ENCODE data around the gene MUC20.
A peak's percentile ranks its signal among the peaks of the same experiment; 100 is the strongest.

Gene MUC20

DNA sequence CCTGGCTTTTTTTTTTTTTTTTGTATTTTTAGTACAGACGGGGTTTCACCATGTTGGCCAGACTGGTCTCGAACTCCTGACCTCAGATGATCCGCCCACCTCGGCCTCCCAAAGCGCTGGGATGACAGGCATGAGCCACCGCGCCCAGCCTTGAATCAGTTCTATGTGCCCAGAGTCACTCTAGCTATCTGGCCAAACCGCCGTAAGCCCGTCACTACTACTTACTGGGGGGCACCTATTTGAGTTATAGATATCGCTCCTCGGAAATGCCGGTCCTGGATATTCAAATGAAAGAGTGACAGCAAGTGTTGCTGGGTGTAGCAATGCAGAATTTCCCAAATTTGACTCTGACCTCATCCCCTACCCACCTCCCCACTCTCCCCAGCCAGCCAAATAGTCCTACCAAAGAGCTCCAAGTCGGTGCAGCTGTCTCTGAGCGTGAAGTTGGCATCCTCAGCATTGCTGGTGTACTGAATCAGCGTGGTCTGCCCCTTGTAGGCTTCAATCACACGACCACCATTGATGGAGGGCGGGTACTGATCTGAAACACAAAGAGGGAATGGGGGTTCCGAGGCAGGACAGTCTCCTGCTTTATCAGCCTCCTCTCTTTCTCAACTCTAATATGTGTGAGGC is 38.1 kb downstream of the MUC20 start:
- H3K4me3 ChIP-seq (replicated peaks in 1 of 2; ENCODE audit: low read depth in 2 of 2, low read length in 2 of 2): no peak overlapping the region
- TF ChIP-seq, protein P1, sequence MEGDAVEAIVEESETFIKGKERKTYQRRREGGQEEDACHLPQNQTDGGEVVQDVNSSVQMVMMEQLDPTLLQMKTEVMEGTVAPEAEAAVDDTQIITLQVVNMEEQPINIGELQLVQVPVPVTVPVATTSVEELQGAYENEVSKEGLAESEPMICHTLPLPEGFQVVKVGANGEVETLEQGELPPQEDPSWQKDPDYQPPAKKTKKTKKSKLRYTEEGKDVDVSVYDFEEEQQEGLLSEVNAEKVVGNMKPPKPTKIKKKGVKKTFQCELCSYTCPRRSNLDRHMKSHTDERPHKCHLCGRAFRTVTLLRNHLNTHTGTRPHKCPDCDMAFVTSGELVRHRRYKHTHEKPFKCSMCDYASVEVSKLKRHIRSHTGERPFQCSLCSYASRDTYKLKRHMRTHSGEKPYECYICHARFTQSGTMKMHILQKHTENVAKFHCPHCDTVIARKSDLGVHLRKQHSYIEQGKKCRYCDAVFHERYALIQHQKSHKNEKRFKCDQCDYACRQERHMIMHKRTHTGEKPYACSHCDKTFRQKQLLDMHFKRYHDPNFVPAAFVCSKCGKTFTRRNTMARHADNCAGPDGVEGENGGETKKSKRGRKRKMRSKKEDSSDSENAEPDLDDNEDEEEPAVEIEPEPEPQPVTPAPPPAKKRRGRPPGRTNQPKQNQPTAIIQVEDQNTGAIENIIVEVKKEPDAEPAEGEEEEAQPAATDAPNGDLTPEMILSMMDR (IDR thresholded peaks at IDR 0.05; ENCODE audit: low read depth, low read length): no peak
- DNase-seq (ENCODE audit: low read depth in 2 of 2): no peak

DNA sequence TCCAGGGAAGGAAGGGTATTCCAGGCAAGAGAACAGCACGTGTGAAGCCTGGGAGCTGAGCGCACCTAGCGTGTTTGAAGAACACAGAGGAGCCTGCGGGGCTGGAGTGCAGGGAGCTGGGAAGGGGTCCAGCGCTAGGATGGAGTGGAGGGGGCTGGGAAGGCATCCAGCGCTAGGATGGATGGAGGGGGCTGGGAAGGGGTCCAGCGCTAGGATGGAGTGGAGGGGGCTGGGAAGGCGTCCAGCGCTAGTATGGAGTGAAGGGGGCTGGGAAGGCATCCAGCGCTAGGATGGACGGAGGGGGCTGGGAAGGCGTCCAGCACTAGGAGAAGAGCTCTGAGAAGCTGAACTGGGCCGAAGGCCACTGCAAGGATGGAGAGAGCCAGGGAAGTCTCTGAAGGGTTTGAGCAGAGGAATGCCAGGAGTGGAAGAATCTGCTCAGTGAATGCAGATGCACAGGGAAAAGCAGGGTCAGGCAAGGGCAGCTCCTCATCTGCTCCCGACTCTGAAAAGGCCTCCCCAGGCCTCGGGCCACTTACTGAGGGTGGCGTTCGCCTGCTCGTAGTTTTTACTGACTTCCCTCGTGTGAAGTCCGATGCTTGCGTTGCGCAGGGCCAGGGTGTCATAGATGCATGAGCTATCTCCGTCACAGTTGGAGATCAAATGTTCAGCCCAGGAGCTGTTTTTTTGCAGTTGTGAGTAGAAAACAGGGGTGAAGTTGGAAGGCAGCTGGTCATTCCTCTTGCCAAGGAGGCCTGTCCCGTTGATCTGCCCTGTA is 39.8 kb downstream of the MUC20 start:
- DNase-seq (ENCODE audit: low read depth in 2 of 2): peak in 1 of 2 donors; percentile 39
- TF ChIP-seq, protein P1 (IDR thresholded peaks at IDR 0.05; ENCODE audit: low read depth, low read length): no peak
- no peak overlapping the region for H3K4me3 ChIP-seq (replicated peaks in 1 of 2; ENCODE audit: low read depth in 2 of 2, low read length in 2 of 2)

DNA sequence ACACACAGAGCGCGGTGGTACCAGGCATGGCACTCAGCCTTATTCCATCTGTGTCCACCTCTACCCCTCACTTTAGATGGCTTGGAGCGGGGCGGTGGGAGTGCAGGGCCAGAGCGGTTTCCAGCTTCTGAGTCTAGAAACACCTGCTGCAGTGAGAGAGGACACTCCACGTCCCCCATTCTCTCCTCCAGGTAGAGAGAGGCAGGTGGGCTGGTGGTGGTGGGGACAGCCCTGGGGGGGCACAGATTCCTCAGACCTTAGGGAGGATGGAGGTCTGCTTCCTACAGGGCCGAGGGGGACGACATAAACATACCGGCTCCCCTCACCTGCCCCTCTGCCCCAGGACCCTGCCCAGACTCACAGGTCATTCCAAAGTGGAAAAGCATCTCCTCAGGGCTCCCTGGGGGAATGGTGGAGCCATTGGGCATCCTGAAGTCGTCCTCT is 40.4 kb downstream of the MUC20 start:
- TF ChIP-seq, protein P1 (IDR thresholded peaks at IDR 0.05; ENCODE audit: low read depth, low read length): no peak
- H3K4me3 ChIP-seq (replicated peaks in 1 of 2; ENCODE audit: low read depth in 2 of 2, low read length in 2 of 2): no peak overlapping the region
- DNase-seq (ENCODE audit: low read depth in 2 of 2): no peak

DNA sequence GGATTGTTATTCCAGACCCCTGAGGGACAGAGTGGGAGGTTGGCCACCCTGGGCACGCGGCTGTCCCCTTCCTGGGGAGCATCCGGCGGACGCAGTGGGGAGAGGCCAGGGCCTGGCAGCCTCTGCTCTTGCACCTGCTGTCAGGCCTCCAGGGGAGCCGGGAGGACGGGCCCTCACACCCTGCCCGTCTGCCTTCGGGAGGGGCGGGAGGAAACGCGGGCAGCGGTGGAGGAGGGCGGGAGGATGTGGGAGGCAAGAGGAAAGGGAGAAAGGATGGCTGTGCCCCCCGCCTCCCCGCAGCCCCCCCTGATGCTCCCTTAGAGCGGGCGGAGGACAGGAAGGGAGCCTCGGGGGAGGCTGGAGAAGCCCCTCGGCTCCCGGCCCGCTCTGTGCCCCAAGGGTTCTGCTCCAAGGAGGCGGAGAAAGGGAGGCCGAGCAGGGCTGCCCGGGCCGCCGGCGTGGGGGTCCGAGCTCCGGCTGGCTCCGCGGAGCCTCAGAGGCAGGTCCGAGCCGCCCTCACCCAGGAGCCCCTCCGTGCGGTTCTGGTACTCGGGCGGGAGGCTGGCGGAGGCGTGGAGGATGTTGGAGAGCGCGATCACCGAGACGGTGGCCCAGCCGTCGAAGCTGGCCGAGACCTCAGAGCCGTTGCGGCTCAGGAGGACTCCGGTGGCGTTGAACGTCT is 40.9 kb downstream of the MUC20 start:
- no peak overlapping the region for H3K4me3 ChIP-seq (replicated peaks in 1 of 2; ENCODE audit: low read depth in 2 of 2, low read length in 2 of 2)
- TF ChIP-seq, protein P1 (IDR thresholded peaks at IDR 0.05; ENCODE audit: low read depth, low read length): no peak
- no peak for DNase-seq (ENCODE audit: low read depth in 2 of 2)

DNA sequence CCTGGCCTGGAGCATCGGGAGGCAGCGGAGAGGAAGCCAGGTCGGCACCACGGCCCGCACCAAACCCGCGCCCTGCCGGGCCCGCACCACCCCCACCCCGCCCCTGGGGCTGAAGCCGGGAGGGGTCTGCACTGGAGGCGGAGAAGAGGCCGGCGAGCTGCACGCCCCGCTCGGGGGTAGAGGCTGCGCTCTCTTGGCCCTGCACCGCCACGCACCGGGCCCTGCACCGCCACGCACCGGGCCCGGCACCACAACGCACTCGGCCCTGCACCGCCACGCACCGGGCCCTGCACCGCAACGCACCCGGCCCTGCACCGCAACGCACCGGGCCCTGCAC is 41.4 kb downstream of the MUC20 start:
- no peak overlapping the region for H3K4me3 ChIP-seq (replicated peaks in 1 of 2; ENCODE audit: low read depth in 2 of 2, low read length in 2 of 2)
- no peak for DNase-seq (ENCODE audit: low read depth in 2 of 2)
- TF ChIP-seq, protein P1 (IDR thresholded peaks at IDR 0.05; ENCODE audit: low read depth, low read length): no peak

DNA sequence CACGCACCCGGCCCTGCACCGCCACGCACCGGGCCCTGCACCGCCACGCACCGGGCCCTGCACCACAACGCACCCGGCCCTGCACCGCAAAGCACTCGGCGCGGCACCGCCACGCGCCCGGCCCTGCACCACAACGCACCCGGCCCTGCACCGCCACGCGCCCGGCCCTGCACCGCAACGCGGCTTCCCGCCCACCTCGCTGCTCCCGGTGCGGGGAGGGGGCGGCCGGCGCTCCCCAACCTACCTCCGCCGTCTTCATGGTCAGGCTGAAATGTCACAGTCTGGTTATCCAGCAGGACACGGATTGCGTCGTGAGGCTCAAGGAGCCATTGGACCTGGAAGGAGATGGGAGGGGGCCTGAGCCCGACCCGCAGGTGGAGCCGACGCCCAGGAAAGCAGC is 41.8 kb downstream of the MUC20 start:
- TF ChIP-seq, protein P1 (IDR thresholded peaks at IDR 0.05; ENCODE audit: low read depth, low read length): no peak
- no peak for DNase-seq (ENCODE audit: low read depth in 2 of 2)
- no peak overlapping the region for H3K4me3 ChIP-seq (replicated peaks in 1 of 2; ENCODE audit: low read depth in 2 of 2, low read length in 2 of 2)

Data from cardiac fibroblast (primary cell).